ENCODE measurements around the gene GBA2.

Gene GBA2

GRCh38 chr9:35708146-35708545 is 40.9 kb downstream of the GBA2 start:
- TF ChIP-seq, protein P1, sequence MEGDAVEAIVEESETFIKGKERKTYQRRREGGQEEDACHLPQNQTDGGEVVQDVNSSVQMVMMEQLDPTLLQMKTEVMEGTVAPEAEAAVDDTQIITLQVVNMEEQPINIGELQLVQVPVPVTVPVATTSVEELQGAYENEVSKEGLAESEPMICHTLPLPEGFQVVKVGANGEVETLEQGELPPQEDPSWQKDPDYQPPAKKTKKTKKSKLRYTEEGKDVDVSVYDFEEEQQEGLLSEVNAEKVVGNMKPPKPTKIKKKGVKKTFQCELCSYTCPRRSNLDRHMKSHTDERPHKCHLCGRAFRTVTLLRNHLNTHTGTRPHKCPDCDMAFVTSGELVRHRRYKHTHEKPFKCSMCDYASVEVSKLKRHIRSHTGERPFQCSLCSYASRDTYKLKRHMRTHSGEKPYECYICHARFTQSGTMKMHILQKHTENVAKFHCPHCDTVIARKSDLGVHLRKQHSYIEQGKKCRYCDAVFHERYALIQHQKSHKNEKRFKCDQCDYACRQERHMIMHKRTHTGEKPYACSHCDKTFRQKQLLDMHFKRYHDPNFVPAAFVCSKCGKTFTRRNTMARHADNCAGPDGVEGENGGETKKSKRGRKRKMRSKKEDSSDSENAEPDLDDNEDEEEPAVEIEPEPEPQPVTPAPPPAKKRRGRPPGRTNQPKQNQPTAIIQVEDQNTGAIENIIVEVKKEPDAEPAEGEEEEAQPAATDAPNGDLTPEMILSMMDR (IDR thresholded peaks at IDR 0.05; ENCODE audit: control extremely low read depth, extremely low read depth, low read depth, missing control alignments) = no peak
- ChIA-PET POLR2A (interaction anchor here (0.6 to 1.1 kb wide), 2 partner anchors 9 to 92 kb away, joined by 3 to 11 read pairs; no protein-coding TSS in a partner anchor), CTCF (interaction anchor here (1.0 to 19.1 kb wide), 4 partner anchors 12 to 61 kb away, joined by 3 to 224 read pairs (median 6); no protein-coding TSS in a partner anchor)
- no peak for DNase-seq (ENCODE audit: extremely low spot score)

DNA sequence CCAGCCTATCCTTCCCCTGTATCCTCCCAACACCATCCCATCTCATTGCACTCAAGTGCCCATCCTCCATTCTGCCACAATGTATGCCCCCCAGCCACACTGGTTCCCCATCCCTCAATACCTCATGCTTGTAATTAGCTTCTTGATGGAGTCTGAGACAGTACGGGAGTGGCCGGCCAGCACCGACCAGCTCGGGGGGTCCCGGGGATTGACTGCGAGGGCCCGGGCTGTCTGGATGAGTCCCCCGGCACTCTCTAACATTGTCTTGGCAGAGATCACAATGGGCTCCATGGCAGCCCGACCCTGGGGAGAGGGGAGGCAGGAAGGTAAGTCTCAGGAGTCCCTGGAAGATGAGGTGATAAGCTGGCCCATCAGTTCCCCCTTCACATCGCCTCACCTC is 42.1 kb downstream of the GBA2 start:
- TF ChIP-seq, protein P1 (IDR thresholded peaks at IDR 0.05; ENCODE audit: control extremely low read depth, extremely low read depth, low read depth, missing control alignments) = no peak
- CTCF ChIA-PET = interaction anchor here (1.1 to 19.1 kb wide), 3 partner anchors 11 to 48 kb away, joined by 4 to 224 read pairs (median 8); no protein-coding TSS in a partner anchor
- no peak for DNase-seq (ENCODE audit: extremely low spot score)
- POLR2A ChIA-PET = no interaction called here

- DNase-seq (ENCODE audit: extremely low spot score) = no peak
- TF ChIP-seq, protein P1 (IDR thresholded peaks at IDR 0.05; ENCODE audit: control extremely low read depth, extremely low read depth, low read depth, missing control alignments) = no peak
- ChIA-PET CTCF (interaction anchor here (1.1 to 19.1 kb wide), 6 partner anchors 9 to 47 kb away, joined by 3 to 224 read pairs (median 4); no protein-coding TSS in a partner anchor), POLR2A (no interaction called here)
Observed at GRCh38 chr9:35705836-35706430, 43.1 kb downstream of the GBA2 start.

DNA sequence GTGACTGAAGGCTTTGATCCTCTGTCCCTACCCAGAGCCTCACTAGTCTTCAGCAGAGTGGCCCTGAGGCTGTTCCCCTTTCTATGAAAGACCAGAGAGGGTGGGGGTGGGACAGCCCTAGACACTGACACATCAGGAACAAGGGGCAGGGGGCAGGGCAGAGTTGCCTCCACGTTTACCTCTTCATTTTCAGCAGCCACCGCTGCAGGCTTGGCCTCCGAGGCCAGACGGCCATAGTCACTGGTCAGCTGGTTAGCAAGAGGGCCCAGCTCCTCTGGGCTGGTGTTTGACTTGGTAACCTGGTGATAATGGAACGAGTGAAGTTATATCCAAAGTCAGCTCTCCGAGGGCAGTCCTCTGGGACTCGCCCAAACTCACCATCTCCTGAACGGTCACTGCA is 43.7 kb downstream of the GBA2 start:
- POLR2A ChIA-PET = no interaction called here
- TF ChIP-seq, protein P1 (IDR thresholded peaks at IDR 0.05; ENCODE audit: control extremely low read depth, extremely low read depth, low read depth, missing control alignments) = no peak
- CTCF ChIA-PET = interaction anchor here (1.0 to 19.1 kb wide), 6 partner anchors 9 to 41 kb away, joined by 3 to 224 read pairs (median 4); partner anchors contain the start of gene ARHGEF39
- no peak for DNase-seq (ENCODE audit: extremely low spot score)

DNA sequence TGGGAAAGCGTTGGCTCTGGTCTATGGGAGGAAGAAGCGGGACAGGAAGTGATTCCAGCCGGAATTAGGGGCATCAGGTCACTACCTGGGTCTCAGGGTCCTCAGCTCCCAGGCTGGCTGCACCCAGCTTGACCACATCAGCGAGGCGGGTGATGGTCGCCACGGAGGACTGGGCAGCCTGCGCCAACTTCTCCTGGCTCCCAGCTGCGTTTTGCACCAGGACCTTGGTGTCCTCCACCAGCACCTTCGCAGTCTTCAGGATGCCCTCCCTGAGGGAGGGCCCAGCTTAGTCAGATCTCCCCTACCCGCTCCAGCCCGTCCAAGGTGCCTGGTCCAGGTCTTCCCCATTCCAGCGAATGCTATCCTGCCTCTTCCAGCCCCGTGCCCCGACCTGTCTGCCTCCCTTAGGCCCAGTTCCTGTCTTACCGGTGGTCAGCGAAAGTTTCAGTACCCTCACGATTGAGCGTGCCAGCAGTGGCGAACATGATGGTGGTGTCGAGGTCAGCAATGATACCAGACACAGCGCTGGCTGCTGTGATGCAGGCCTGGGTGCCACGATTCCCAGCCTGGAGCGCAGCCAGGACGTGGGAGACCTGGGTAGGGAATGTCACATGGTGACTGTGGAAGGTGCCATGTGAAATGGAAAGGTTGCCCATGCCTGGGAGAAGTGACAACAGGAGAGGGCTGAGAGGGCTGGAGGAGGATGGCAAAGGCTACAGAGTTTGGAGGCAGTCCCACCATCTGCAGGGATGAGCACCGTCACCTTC is 44.9 kb downstream of the GBA2 start:
- ChIA-PET CTCF (interaction anchor here (1.6 to 19.1 kb wide), 4 partner anchors 8 to 57 kb away, joined by 3 to 224 read pairs (median 6); no protein-coding TSS in a partner anchor), POLR2A (no interaction called here)
- TF ChIP-seq, protein P1 (IDR thresholded peaks at IDR 0.05; ENCODE audit: control extremely low read depth, extremely low read depth, low read depth, missing control alignments) = no peak
- DNase-seq (ENCODE audit: extremely low spot score) = no peak

- CTCF ChIA-PET = interaction anchor here (1.6 to 2.4 kb wide), 2 partner anchors 10 to 56 kb away, joined by 3 to 8 read pairs; no protein-coding TSS in a partner anchor
- TF ChIP-seq, protein P1 (IDR thresholded peaks at IDR 0.05; ENCODE audit: control extremely low read depth, extremely low read depth, low read depth, missing control alignments) = no peak
- POLR2A ChIA-PET = no interaction called here
- no peak for DNase-seq (ENCODE audit: extremely low spot score)
Observed at GRCh38 chr9:35702696-35703095, 46.3 kb downstream of the GBA2 start.
